ENCODE measurements around the gene RAD1. TPM values are rescaled to one million over a fixed set of nuclear protein-coding genes. Genes with fewer than 3 reads are reported as not detected.
A peak's percentile ranks its signal among the peaks of the same experiment; 100 is the strongest.

RAD1 gene, protein sequence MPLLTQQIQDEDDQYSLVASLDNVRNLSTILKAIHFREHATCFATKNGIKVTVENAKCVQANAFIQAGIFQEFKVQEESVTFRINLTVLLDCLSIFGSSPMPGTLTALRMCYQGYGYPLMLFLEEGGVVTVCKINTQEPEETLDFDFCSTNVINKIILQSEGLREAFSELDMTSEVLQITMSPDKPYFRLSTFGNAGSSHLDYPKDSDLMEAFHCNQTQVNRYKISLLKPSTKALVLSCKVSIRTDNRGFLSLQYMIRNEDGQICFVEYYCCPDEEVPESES
- total RNA-seq (2014; rRNA removed; shearing (Covaris generic); ENCODE audit: low replicate concordance) = 34.1 and 59.1 TPM in 2 replicates

DNA sequence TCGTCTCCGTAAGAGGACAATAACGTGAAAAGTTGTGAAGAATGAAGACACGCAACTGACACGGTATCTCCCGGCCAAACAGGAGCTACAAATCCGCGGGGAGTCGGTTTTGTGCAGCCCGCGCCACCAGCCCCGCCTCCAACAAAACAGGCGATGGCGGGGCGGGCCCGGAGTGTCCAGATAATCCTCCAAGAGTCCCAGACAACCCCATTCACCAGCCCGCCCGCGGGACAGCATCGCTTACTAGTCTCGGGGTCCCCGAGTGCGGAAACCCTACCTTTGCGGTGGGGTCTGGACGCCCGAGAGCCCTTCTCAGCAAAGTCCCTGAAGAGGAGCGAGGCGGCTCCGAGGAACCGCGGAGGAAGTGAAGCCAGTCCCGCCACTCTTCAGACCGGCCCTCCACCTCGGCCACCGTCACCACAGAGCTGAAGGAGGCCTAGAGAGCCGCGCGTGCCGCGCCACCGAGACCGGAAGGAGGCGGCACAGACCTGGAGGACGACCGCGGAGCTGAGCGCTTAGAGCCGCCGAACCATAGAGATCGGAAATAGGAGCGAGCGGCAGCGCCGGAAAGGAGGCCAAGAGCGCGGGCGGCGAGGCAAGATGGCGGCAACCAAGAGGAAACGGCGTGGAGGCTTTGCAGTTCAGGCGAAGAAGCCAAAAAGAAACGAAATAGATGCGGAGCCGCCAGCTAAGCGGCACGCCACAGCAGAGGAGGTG, at the start of gene RAD1, which contains the start of gene BRIX1:
Gene RAD1 (minus strand): TSS at position 366 of the 717 bp plus-strand sequence. CDS start 612 bp downstream, outside the sequence.
Gene BRIX1 (plus strand): TSS at position 573 of the 717 bp plus-strand sequence. CDS start 28 bp downstream, at position 601.
- Histone ChIP-seq H2AFZ (ENCODE audit: low read length) (peak within 1 kb of the TSS; percentile 74; the same call in 1 of the 2 replicates), H3K79me2 (ENCODE audit: low read length) (peaks cover 91% of the 10 kb centered on the region), H3K27ac (ENCODE audit: low read length) (peak within 1 kb of the TSS; percentile 81), H3K4me1 (ENCODE audit: low read length) (peaks cover 44% of the 10 kb centered on the region), H3K9me3 (ENCODE audit: low read length) (no peaks in the 10 kb centered on the region), H3K9ac (ENCODE audit: low read length) (peak within 1 kb of the TSS; percentile 90), H4K20me1 (ENCODE audit: insufficient read depth, low read depth, low read length) (peaks cover 8% of the 10 kb centered on the region; the same call in 1 of the 2 replicates), H3K4me3 (ENCODE audit: low read length) (peak within 1 kb of the TSS; percentile 92), H3K27me3 (ENCODE audit: low read length) (no peaks in the 10 kb centered on the region), H3K36me3 (ENCODE audit: insufficient read depth, low read length) (peaks cover 48% of the 10 kb centered on the region), H3K4me2 (ENCODE audit: low read depth, low read length, poor library complexity, severe bottlenecking) (peak within 1 kb of the TSS; percentile 83), H3K9me2 (replicated peaks; ENCODE audit: insufficient read depth, low read length) (no peaks in the 10 kb centered on the region)
- DNase-seq = peak; percentile 98

DNA sequence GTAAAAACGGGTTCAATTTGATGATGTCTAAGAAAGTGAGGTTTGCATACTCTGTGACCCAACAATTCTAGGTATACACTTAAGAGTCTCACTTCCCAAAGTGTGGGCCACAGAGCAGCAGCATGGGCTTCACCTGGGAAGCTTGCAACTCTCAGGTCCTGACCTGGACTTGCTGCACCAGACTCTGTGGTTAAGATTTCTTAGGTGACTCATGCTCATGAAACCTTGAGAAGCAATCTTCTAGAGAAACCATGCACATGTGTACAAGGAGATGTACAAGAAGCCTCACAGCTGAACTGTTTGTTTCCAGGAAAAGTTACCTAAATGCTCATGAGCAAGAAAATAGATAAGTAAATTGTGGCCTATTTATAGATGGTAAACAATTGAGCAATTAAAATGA, 44.0 kb upstream of the RAD1 start:
- Histone ChIP-seq H3K4me3 (ENCODE audit: low read length) (no peak overlapping the region), H3K4me2 (ENCODE audit: low read depth, low read length, poor library complexity, severe bottlenecking) (no peak overlapping the region), H2AFZ (ENCODE audit: low read length) (no peak overlapping the region), H3K27ac (ENCODE audit: low read length) (no peak overlapping the region), H3K4me1 (ENCODE audit: low read length) (no peaks in the 10 kb centered on the region), H3K9me2 (replicated peaks; ENCODE audit: insufficient read depth, low read length) (no peaks in the 10 kb centered on the region), H3K36me3 (ENCODE audit: insufficient read depth, low read length) (peaks cover 11% of the 10 kb centered on the region; the same call in 1 of the 2 replicates), H4K20me1 (ENCODE audit: insufficient read depth, low read depth, low read length) (no peaks in the 10 kb centered on the region), H3K79me2 (ENCODE audit: low read length) (no peaks in the 10 kb centered on the region), H3K9me3 (ENCODE audit: low read length) (no peaks in the 10 kb centered on the region), H3K9ac (ENCODE audit: low read length) (no peak overlapping the region), H3K27me3 (ENCODE audit: low read length) (no peaks in the 10 kb centered on the region)
- no peak for DNase-seq

DNA sequence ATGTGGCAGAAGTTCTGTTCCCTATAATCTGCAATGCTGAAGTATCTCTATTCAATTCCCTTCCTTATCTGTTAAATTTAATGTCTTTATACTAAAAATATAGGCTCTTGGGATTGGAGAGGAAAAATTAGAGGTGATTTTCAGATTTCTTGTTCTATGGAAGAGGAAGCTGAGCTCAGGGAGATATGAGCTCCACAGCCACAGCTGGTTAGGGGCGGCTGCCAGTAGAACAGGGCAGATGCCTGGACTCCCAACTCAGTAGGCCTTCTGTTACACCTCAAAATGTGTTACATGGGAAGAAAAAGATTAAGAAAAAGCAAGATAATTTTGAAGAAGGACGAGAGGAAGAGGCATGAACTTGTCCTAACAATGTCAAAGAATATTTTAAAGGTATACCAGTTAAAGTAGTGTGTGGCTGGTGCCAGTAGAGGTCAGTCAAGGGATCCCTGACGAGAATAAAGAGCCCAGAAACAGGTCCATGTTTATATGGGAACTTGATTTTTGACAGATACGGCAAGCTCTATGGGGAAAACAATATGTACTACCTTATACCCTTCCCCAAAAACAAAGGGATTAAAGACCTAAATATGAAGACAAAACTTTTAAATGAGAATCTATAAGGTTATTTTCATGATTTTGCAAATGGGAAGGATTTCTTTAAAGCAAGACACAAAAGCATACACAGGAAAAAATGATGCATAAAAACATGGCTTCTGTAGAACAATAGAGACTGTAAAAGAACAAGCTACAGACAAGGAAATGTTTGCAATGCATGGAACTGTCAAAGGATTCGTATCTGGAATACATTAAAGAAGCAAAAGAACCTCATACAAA, 42.8 kb upstream of the RAD1 start:
- no peak overlapping the region for H2AFZ ChIP-seq (ENCODE audit: low read length)
- H3K9me2 ChIP-seq (replicated peaks; ENCODE audit: insufficient read depth, low read length) = no peaks in the 10 kb centered on the region
- peak; percentile 63 for DNase-seq
- H3K9me3 ChIP-seq (ENCODE audit: low read length) = no peaks in the 10 kb centered on the region
- H3K79me2 ChIP-seq (ENCODE audit: low read length) = no peaks in the 10 kb centered on the region
- no peak overlapping the region for H3K4me2 ChIP-seq (ENCODE audit: low read depth, low read length, poor library complexity, severe bottlenecking)
- no peak overlapping the region for H3K9ac ChIP-seq (ENCODE audit: low read length)
- no peaks in the 10 kb centered on the region for H4K20me1 ChIP-seq (ENCODE audit: insufficient read depth, low read depth, low read length)
- no peaks in the 10 kb centered on the region for H3K27me3 ChIP-seq (ENCODE audit: low read length)
- H3K27ac ChIP-seq (ENCODE audit: low read length) = no peak overlapping the region
- H3K4me3 ChIP-seq (ENCODE audit: low read length) = no peak overlapping the region
- H3K36me3 ChIP-seq (ENCODE audit: insufficient read depth, low read length) = peaks cover 17% of the 10 kb centered on the region; the same call in 1 of the 2 replicates
- no peaks in the 10 kb centered on the region for H3K4me1 ChIP-seq (ENCODE audit: low read length)

DNA sequence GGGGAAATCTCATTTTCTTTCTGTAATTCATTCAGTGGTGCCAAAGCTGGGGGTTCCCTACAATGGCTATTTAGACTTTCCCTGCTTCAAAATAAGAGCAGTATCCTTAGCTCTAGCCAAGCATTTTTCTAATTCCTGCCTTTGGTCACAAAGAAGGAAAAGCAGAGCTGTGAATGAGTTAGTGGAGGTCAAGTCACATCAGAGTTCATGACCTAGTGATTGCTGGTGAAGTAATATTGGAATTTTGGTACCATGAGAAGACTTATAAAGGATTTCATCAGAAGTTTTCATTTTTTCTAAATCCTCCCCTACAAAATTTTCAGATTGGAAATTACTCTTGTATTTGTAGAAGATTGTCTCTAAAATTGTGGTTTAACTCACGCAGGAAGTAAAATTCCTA, 42.0 kb upstream of the RAD1 start:
- Histone ChIP-seq H4K20me1 (ENCODE audit: insufficient read depth, low read depth, low read length) (no peaks in the 10 kb centered on the region), H3K4me1 (ENCODE audit: low read length) (no peaks in the 10 kb centered on the region), H3K79me2 (ENCODE audit: low read length) (no peaks in the 10 kb centered on the region), H3K4me3 (ENCODE audit: low read length) (no peak overlapping the region), H3K27me3 (ENCODE audit: low read length) (no peaks in the 10 kb centered on the region), H3K36me3 (ENCODE audit: insufficient read depth, low read length) (peaks cover 19% of the 10 kb centered on the region; the same call in 1 of the 2 replicates), H2AFZ (ENCODE audit: low read length) (no peak overlapping the region), H3K9me2 (replicated peaks; ENCODE audit: insufficient read depth, low read length) (no peaks in the 10 kb centered on the region), H3K9ac (ENCODE audit: low read length) (no peak overlapping the region), H3K27ac (ENCODE audit: low read length) (no peak overlapping the region), H3K9me3 (ENCODE audit: low read length) (no peaks in the 10 kb centered on the region), H3K4me2 (ENCODE audit: low read depth, low read length, poor library complexity, severe bottlenecking) (no peak overlapping the region)
- no peak for DNase-seq

DNA sequence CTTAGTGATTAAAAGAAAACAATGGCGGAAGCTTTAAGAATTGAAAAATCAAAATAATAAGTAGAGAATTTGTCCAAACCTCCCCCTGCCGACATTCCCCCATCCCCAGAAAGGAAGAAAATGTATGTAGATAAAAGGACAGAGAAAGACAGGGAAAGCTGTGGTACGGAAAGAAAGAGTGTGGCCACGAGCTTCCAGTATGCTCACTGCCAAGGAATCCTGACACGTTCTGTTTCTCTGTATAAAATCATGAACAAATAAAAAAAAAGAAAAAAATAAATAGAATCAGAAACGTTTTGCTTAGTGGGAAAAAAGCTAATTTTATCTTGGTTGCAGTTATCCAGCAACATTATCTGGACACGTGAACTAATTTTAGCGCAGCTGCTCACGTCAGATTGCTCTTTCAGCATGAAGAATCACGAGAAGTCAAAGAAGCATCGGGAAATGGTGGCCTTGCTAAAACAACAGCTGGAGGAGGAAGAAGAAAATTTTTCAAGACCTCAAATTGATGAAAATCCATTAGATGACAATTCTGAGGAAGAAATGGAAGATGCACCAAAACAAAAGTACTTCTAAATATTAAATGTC, 29.2 kb upstream of the RAD1 start:
- peaks cover 8% of the 10 kb centered on the region for H3K79me2 ChIP-seq (ENCODE audit: low read length)
- H3K27ac ChIP-seq (ENCODE audit: low read length) = no peak overlapping the region
- no peaks in the 10 kb centered on the region for H3K9me3 ChIP-seq (ENCODE audit: low read length)
- no peak overlapping the region for H3K9ac ChIP-seq (ENCODE audit: low read length)
- H3K9me2 ChIP-seq (replicated peaks; ENCODE audit: insufficient read depth, low read length) = no peaks in the 10 kb centered on the region
- no peak for DNase-seq
- H3K36me3 ChIP-seq (ENCODE audit: insufficient read depth, low read length) = peaks cover 57% of the 10 kb centered on the region; the same call in 1 of the 2 replicates
- H3K27me3 ChIP-seq (ENCODE audit: low read length) = no peaks in the 10 kb centered on the region
- no peaks in the 10 kb centered on the region for H4K20me1 ChIP-seq (ENCODE audit: insufficient read depth, low read depth, low read length)
- no peak overlapping the region for H2AFZ ChIP-seq (ENCODE audit: low read length)
- H3K4me2 ChIP-seq (ENCODE audit: low read depth, low read length, poor library complexity, severe bottlenecking) = no peak overlapping the region
- no peak overlapping the region for H3K4me3 ChIP-seq (ENCODE audit: low read length)
- H3K4me1 ChIP-seq (ENCODE audit: low read length) = no peaks in the 10 kb centered on the region

DNA sequence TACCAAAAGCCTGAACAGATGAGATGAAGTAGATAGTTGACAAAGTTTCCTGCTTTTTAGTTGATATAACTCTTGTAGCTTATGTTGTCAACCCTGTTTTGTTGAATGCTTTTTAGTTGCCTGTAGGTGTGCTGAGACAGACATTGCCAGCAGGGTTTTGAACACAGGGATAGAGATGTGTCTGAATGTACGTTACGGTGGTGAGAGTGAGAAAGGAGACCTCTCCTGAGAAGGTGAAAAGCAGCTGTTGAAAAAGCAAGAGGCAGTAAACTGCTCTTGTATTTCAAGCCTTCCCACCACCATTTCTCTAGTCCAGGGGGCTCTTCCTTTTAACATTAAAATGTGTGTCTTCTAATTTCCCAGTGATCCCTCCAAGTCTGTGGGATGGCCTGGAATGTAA, 28.7 kb upstream of the RAD1 start:
- no peak overlapping the region for H3K9ac ChIP-seq (ENCODE audit: low read length)

DNA sequence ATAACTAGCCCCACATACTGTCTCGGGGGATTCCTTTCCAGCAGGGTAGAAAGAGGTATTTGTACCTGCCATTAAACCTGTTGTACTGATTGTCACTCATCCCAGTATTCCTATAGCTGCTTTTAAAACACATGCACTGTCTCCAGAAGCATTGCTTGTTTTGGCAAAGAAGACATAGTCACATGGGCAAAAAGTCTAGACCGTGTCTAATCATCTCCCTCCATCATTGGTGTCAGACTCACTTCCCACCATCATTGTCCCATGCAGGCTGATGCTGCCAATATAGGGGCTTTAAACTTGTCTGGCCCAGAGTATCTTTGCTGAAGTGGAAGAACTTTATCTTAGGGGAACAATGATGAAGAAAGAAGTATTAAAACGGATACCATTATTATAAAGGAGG, 26.6 kb upstream of the RAD1 start:
- peaks cover 55% of the 10 kb centered on the region; the same call in 1 of the 2 replicates for H3K36me3 ChIP-seq (ENCODE audit: insufficient read depth, low read length)
- H3K4me1 ChIP-seq (ENCODE audit: low read length) = no peaks in the 10 kb centered on the region

More for the DNA sequence above, 28.7 kb upstream of the RAD1 start:
- Histone ChIP-seq H3K36me3 (ENCODE audit: insufficient read depth, low read length) (peaks cover 53% of the 10 kb centered on the region; the same call in 1 of the 2 replicates), H3K4me1 (ENCODE audit: low read length) (no peaks in the 10 kb centered on the region), H3K27ac (ENCODE audit: low read length) (no peak overlapping the region), H3K4me3 (ENCODE audit: low read length) (no peak overlapping the region), H3K9me3 (ENCODE audit: low read length) (no peaks in the 10 kb centered on the region), H3K79me2 (ENCODE audit: low read length) (peaks cover 8% of the 10 kb centered on the region), H3K27me3 (ENCODE audit: low read length) (no peaks in the 10 kb centered on the region), H3K4me2 (ENCODE audit: low read depth, low read length, poor library complexity, severe bottlenecking) (no peak overlapping the region), H2AFZ (ENCODE audit: low read length) (no peak overlapping the region), H3K9me2 (replicated peaks; ENCODE audit: insufficient read depth, low read length) (no peaks in the 10 kb centered on the region), H4K20me1 (ENCODE audit: insufficient read depth, low read depth, low read length) (no peaks in the 10 kb centered on the region)
- no peak for DNase-seq

More for the DNA sequence above, 26.6 kb upstream of the RAD1 start:
- Histone ChIP-seq H3K4me2 (ENCODE audit: low read depth, low read length, poor library complexity, severe bottlenecking) (no peak overlapping the region), H3K9me3 (ENCODE audit: low read length) (no peaks in the 10 kb centered on the region), H3K27ac (ENCODE audit: low read length) (no peak overlapping the region), H4K20me1 (ENCODE audit: insufficient read depth, low read depth, low read length) (no peaks in the 10 kb centered on the region), H3K4me3 (ENCODE audit: low read length) (no peak overlapping the region), H3K79me2 (ENCODE audit: low read length) (peaks cover 16% of the 10 kb centered on the region), H2AFZ (ENCODE audit: low read length) (no peak overlapping the region), H3K27me3 (ENCODE audit: low read length) (no peaks in the 10 kb centered on the region), H3K9ac (ENCODE audit: low read length) (no peak overlapping the region), H3K9me2 (replicated peaks; ENCODE audit: insufficient read depth, low read length) (no peaks in the 10 kb centered on the region)
- no peak for DNase-seq

All from Karpas-422 (cell line).